GM18498 (cell line): Measurements from ENCODE around the gene TFDP1.

ENCODE experiments used
- ATAC-seq: cut with Tn5 transposase; IDR thresholded peaks from one replicate; pipeline ENCODE4 v1.9.1; 2021; ENCODE audit warnings: mild to moderate bottlenecking, moderate library complexity; ENCODE audit not compliant: unreplicated experiment

TFDP1 gene

GRCh38 chr13:113584205-113584869 is at the start of gene TFDP1:
TFDP1 (plus strand) TSS chr13:113584753; CDS start chr13:113585838, 1,085 bp downstream.
- peak; percentile 88 for ATAC-seq

- ATAC-seq, result no peak
Measured at GRCh38 chr13:113535381-113535781, 49.2 kb upstream of the TFDP1 start.

- ATAC-seq, result no peak
Measured at GRCh38 chr13:113536461-113537110, 48.0 kb upstream of the TFDP1 start.

GRCh38 chr13:113537205-113537604 is 47.3 kb upstream of the TFDP1 start:
- no peak for ATAC-seq

- ATAC-seq, result no peak
Measured at GRCh38 chr13:113537909-113538688, 46.5 kb upstream of the TFDP1 start.

- ATAC-seq, result no peak
Measured at GRCh38 chr13:113538689-113539058, 45.9 kb upstream of the TFDP1 start.

GRCh38 chr13:113539176-113539575 is 45.4 kb upstream of the TFDP1 start:
- no peak for ATAC-seq

GRCh38 chr13:113539822-113540221 is 44.7 kb upstream of the TFDP1 start:
- no peak for ATAC-seq

- no peak for ATAC-seq
Measured at GRCh38 chr13:113540523-113540922, 44.0 kb upstream of the TFDP1 start.

GRCh38 chr13:113542751-113543424 is 41.7 kb upstream of the TFDP1 start:
- no peak for ATAC-seq

- ATAC-seq, result no peak
Measured at GRCh38 chr13:113544071-113544891, 40.3 kb upstream of the TFDP1 start.

- no peak for ATAC-seq
Measured at GRCh38 chr13:113544896-113545295, 39.7 kb upstream of the TFDP1 start.

GRCh38 chr13:113545455-113545930 is 39.1 kb upstream of the TFDP1 start:
- ATAC-seq, result no peak

GRCh38 chr13:113545931-113546516 is 38.5 kb upstream of the TFDP1 start:
- no peak for ATAC-seq

- ATAC-seq, result no peak
Measured at GRCh38 chr13:113546571-113547237, 37.8 kb upstream of the TFDP1 start.

- ATAC-seq, result no peak
Measured at GRCh38 chr13:113547238-113547971, 37.1 kb upstream of the TFDP1 start.

GRCh38 chr13:113548171-113548641 is 36.3 kb upstream of the TFDP1 start:
- no peak for ATAC-seq

- no peak for ATAC-seq
Measured at GRCh38 chr13:113548778-113549621, 35.6 kb upstream of the TFDP1 start.
